Right atrium auricular region (tissue), 2 donors: ENCODE results near the gene C7orf25. TPM values are rescaled to one million over a fixed set of nuclear protein-coding genes. Genes with fewer than 3 reads are reported as not detected.
"Not testable (repeated sequence)": the region's sequence is repeated elsewhere in the genome, so short reads cannot be mapped to it uniquely, and the experiment has no call there.

Experiments used
- DNase-seq: peaks from one replicate; pipeline ENCODE4 v3.0.0-alpha.2; 2019; ENCODE audit warnings: low spot score
- H3K27ac ChIP-seq, 2 donors: fragments of 200-600 bp; sonication (generic); 1 replicate in 1 of 2; 2 replicates in 1 of 2; pipeline ENCODE4 v1.5.1; 2016 to 2019
- H3K27me3 ChIP-seq, 2 donors: fragments of 200-600 bp; sonication (generic); one replicate each; pipeline versions ENCODE4 v1.5.1 to v1.6.0; 2017 to 2019
- H3K36me3 ChIP-seq: fragments of 200-600 bp; sonication (generic); one replicate; pipeline ENCODE4 v1.5.1; 2016
- H3K4me1 ChIP-seq, 2 donors: fragments of 200-600 bp; sonication (generic); one replicate each; pipeline versions ENCODE4 v1.5.1 to v1.6.0; 2017 to 2019
- H3K4me3 ChIP-seq, 2 donors: fragments of 200-600 bp; sonication (generic); 1 replicate in 1 of 2; 2 replicates in 1 of 2; pipeline ENCODE4 v1.5.1; 2017 to 2019; ENCODE audit warnings: mild to moderate bottlenecking in 1 of 2, moderate library complexity in 1 of 2
- H3K9me3 ChIP-seq, 2 donors: fragments of 200-600 bp; sonication (generic); one replicate each; pipeline ENCODE4 v1.5.1; 2019
- total RNA-seq, 2 donors: library from RNA; depleted of rRNA; stranded (reverse); fragments of >200 nt; gene quantifications; one replicate each; pipeline ENCODE4 v1.1.0, GENCODE V29; 2016
- TF ChIP-seq, protein P1 (sequence below), 2 donors: fragments of 200-600 bp; sonication (generic); IDR thresholded peaks; one replicate each; pipeline ENCODE4 v1.5.1; 2019; ENCODE audit warnings: antibody characterized with exemption in 2 of 2

C7orf25 gene
- total RNA-seq, 2 donors from 2014 or later, result 4.4 to 10.6 TPM

GRCh38 chr7:42902331-42902730 is 9.5 kb downstream of the C7orf25 start:
- no peaks in the 10 kb centered on the region for H3K4me1 ChIP-seq
- TF ChIP-seq, protein P1, sequence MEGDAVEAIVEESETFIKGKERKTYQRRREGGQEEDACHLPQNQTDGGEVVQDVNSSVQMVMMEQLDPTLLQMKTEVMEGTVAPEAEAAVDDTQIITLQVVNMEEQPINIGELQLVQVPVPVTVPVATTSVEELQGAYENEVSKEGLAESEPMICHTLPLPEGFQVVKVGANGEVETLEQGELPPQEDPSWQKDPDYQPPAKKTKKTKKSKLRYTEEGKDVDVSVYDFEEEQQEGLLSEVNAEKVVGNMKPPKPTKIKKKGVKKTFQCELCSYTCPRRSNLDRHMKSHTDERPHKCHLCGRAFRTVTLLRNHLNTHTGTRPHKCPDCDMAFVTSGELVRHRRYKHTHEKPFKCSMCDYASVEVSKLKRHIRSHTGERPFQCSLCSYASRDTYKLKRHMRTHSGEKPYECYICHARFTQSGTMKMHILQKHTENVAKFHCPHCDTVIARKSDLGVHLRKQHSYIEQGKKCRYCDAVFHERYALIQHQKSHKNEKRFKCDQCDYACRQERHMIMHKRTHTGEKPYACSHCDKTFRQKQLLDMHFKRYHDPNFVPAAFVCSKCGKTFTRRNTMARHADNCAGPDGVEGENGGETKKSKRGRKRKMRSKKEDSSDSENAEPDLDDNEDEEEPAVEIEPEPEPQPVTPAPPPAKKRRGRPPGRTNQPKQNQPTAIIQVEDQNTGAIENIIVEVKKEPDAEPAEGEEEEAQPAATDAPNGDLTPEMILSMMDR (IDR thresholded peaks at IDR 0.05), result no peak
- H3K4me3 ChIP-seq, result no peak overlapping the region
- DNase-seq, result no peak
- H3K27me3 ChIP-seq, result no peaks in the 10 kb centered on the region
- no peaks in the 10 kb centered on the region for H3K36me3 ChIP-seq
- no peak overlapping the region for H3K27ac ChIP-seq
- H3K9me3 ChIP-seq, result no peaks in the 10 kb centered on the region

- Histone ChIP-seq H3K4me3 (no peak overlapping the region), H3K27ac (no peak overlapping the region), H3K9me3 (no peaks in the 10 kb centered on the region), H3K4me1 (no peaks in the 10 kb centered on the region), H3K36me3 (no peaks in the 10 kb centered on the region), H3K27me3 (no peaks in the 10 kb centered on the region)
- TF ChIP-seq, protein P1 (IDR thresholded peaks at IDR 0.05), result no peak
- DNase-seq, result no peak
Measured at GRCh38 chr7:42900842-42901241, 11.0 kb downstream of the C7orf25 start.

GRCh38 chr7:42893346-42894240 is 18.3 kb downstream of the C7orf25 start:
- no peaks in the 10 kb centered on the region for H3K36me3 ChIP-seq
- no peak overlapping the region for H3K27ac ChIP-seq
- H3K4me1 ChIP-seq, result peaks cover 0 to 5% of the 10 kb centered on the region in 2 donors
- no peak overlapping the region for H3K4me3 ChIP-seq
- no peaks in the 10 kb centered on the region for H3K9me3 ChIP-seq
- TF ChIP-seq, protein P1 (IDR thresholded peaks at IDR 0.05), result no peak
- no peak for DNase-seq
- H3K27me3 ChIP-seq, result no peaks in the 10 kb centered on the region

DNA sequence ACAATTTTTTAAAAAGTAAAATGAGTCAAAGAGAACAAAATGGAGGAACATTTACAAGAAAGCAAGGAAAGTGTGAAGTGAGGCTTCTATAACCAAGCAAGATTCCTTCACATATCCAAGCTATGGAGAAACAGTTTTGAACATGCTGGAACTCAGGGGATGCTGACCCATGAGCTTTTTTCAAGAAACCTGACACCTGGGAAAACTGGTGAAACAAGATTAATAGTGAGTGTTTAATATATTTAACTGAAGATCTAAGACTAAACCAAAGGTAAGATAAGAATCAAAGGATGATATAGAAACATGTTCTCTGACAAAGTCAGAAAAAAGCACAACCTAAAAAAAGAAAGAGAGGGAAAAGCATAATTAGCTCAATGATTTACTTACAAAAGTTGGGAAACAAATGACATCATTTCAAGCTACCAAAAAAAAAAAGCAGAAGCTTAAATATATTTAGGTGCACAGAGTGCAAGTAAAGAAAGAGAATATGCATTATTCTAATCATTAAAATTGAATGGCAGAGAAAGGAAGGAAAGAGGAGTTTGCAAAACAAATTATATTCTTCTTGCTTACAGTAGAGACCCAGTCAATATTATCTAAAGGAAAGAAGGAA is 24.9 kb downstream of the C7orf25 start:
- Histone ChIP-seq H3K4me3 (no peak overlapping the region), H3K27ac (no peak overlapping the region), H3K27me3 (no peaks in the 10 kb centered on the region), H3K36me3 (no peaks in the 10 kb centered on the region), H3K4me1 (peaks cover 0 to 14% of the 10 kb centered on the region in 2 donors), H3K9me3 (no peaks in the 10 kb centered on the region)
- TF ChIP-seq, protein P1 (IDR thresholded peaks at IDR 0.05), result no peak
- no peak for DNase-seq

GRCh38 chr7:42886129-42886528 is 25.7 kb downstream of the C7orf25 start:
- Histone ChIP-seq H3K4me1 (peaks cover 0 to 14% of the 10 kb centered on the region in 2 donors), H3K4me3 (no peak overlapping the region), H3K27ac (no peak overlapping the region), H3K36me3 (no peaks in the 10 kb centered on the region), H3K27me3 (no peaks in the 10 kb centered on the region), H3K9me3 (no peaks in the 10 kb centered on the region)
- no peak for DNase-seq
- TF ChIP-seq, protein P1 (IDR thresholded peaks at IDR 0.05), result peak in 1 of 2 donors; percentile 31

- not testable (repeated sequence) for H3K9me3 ChIP-seq, DNase-seq, H3K27me3 ChIP-seq, H3K4me3 ChIP-seq, H3K36me3 ChIP-seq, H3K27ac ChIP-seq
- peaks cover 0 to 14% of the 10 kb centered on the region in 2 donors for H3K4me1 ChIP-seq
Measured at GRCh38 chr7:42885183-42885582, 26.7 kb downstream of the C7orf25 start.
